Caco-2 (cell line): ENCODE data around the gene LPA. TPM values are rescaled to one million over a fixed set of nuclear protein-coding genes. Genes with fewer than 3 reads are reported as not detected.

Experiments
- BruUV-seq: library from RNA; stranded (reverse); fragments of 400-500 nt; replicated peaks from 2 replicates; lab custom pipeline; 2021; lab: Mats Ljungman, UMichigan
- CTCF ChIA-PET: fragments of 300-600 bp; sonication (Branson Sonifier 250); formaldehyde crosslinking; loops from one replicate; lab custom pipeline; 2022; ENCODE audit warnings: antibody characterized with exemption; lab: Charles Lee
- POLR2A ChIA-PET: fragments of 300-600 bp; sonication (Branson Sonifier 250); formaldehyde crosslinking; loops from one replicate; lab custom pipeline; 2022; ENCODE audit warnings: antibody characterized with exemption; lab: Charles Lee
- DNase-seq, 2 experiments: peaks; one replicate each; pipeline versions ENCODE4 v3.0.0 to v3.0.0-alpha.2; 2020 to 2022
- H3K27me3 ChIP-seq: replicated peaks from 2 replicates; pipeline ENCODE4 v1.6.0; 2011; ENCODE audit warnings: low read length; ENCODE audit not compliant: control insufficient read depth, insufficient read depth
- H3K36me3 ChIP-seq: 2 replicates; pipeline ENCODE4 v1.5.1; 2011; ENCODE audit warnings: low read length; ENCODE audit not compliant: control insufficient read depth, insufficient read depth
- H3K4me1 ChIP-seq: fragments of 250-450 bp; sonication (Bioruptor Pico); 2 replicates; pipeline ENCODE4 v1.5.1; 2020; ENCODE audit warnings: mild to moderate bottlenecking
- H3K4me3 ChIP-seq: 2 replicates; pipeline ENCODE4 v1.5.1; 2011; ENCODE audit warnings: low read depth, mild to moderate bottlenecking, control low read depth, low read length
- H3K9me3 ChIP-seq: fragments of 250-450 bp; sonication (Bioruptor Pico); 2 replicates; pipeline ENCODE4 v1.5.1; 2020; ENCODE audit warnings: mild to moderate bottlenecking, moderate library complexity
- H3K27ac Mint-ChIP-seq: one replicate; pipeline ENCODE4 v1.8.0; 2022; ENCODE audit warnings: mixed read lengths; ENCODE audit not compliant: unreplicated experiment
- H3K27me3 Mint-ChIP-seq: one replicate; pipeline ENCODE4 v1.8.0; 2022; ENCODE audit warnings: mixed read lengths; ENCODE audit not compliant: insufficient read depth, unreplicated experiment
- H3K36me3 Mint-ChIP-seq: one replicate; pipeline ENCODE4 v1.8.0; 2022; ENCODE audit warnings: mild to moderate bottlenecking, mixed read lengths; ENCODE audit not compliant: insufficient read depth, unreplicated experiment
- H3K4me1 Mint-ChIP-seq: one replicate; pipeline ENCODE4 v1.8.0; 2022; ENCODE audit warnings: low read depth, mixed read lengths; ENCODE audit not compliant: unreplicated experiment
- H3K4me3 Mint-ChIP-seq: one replicate; pipeline ENCODE4 v1.8.0; 2022; ENCODE audit warnings: mild to moderate bottlenecking, moderate library complexity, mixed read lengths; ENCODE audit not compliant: unreplicated experiment
- H3K9me3 Mint-ChIP-seq: one replicate; pipeline ENCODE4 v1.8.0; 2022; ENCODE audit warnings: mixed read lengths; ENCODE audit not compliant: unreplicated experiment
- CTCF ChIP-seq, 2 experiments: fragments of 200-600 bp in 1 of 2; IDR thresholded peaks; 1 replicate in 1 of 2; 2 replicates in 1 of 2; pipeline versions ENCODE4 v1.5.1 to v1.8.0; 2011 to 2022; ENCODE audit warnings: antibody characterized with exemption in 1 of 2, control low read depth in 1 of 2, inconsistent platforms in 1 of 2, low read depth in 1 of 2, low read length in 1 of 2, mild to moderate bottlenecking in 1 of 2, moderate library complexity in 1 of 2; ENCODE audit not compliant: insufficient read depth in 1 of 2, severe bottlenecking in 1 of 2, unreplicated experiment in 1 of 2
- intact Hi-C: fragments of 100-400 bp; cut with micrococcal nuclease; formaldehyde crosslinking; loops from one replicate; pipeline ENCODE4 v1.10.0; 2022; ENCODE audit not compliant: unreplicated experiment
- total RNA-seq: library from RNA; stranded (reverse); gene quantifications from 2 replicates; pipeline ENCODE4 v1.2.3, GENCODE V29; 2022

The LPA gene
- total RNA-seq, 1 experiment from 2014 or later = not detected

DNA sequence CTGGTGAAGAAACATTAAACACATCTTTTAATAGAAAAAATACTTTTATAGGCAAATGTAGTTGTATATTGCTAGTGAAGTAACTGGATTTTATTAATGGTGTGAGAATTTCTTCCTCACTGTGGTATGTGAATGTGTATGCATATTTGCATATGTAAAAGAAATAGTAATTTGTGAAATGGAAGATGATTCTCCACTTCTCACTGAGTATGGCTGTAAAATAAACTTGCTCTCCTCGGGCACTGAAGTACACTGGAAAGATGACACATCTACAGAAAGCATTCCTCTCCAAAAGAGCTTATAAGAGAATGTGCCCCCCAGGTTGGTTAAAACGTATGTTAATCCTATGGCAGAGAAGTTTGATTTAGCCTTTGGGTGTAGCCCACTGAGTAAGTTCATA lies 155.5 kb downstream of the LPA start:
- Histone ChIP-seq H3K27me3 (no peaks in the 10 kb centered on the region), H3K4me1 (no peaks in the 10 kb centered on the region), H3K36me3 (no peaks in the 10 kb centered on the region), H3K4me3 (no peak overlapping the region), H3K9me3 (no peaks in the 10 kb centered on the region)
- intact Hi-C loops = no loop called here
- DNase-seq = no peak
- CTCF ChIA-PET = no interaction called here
- POLR2A ChIA-PET = no interaction called here
- Mint-ChIP-seq H3K27me3 (peaks cover 3% of the 10 kb centered on the region), H3K4me1 (no peaks in the 10 kb centered on the region), H3K27ac (no peak overlapping the region), H3K36me3 (no peaks in the 10 kb centered on the region), H3K9me3 (no peaks in the 10 kb centered on the region), H3K4me3 (no peak overlapping the region)
- TF ChIP-seq CTCF (IDR thresholded peaks at IDR 0.05; ENCODE audit: insufficient read depth in 1 of 2, low read depth in 1 of 2, low read length in 1 of 2, severe bottlenecking in 1 of 2, unreplicated experiment in 1 of 2) = no peak
- BruUV-seq = no TSS peak

DNA sequence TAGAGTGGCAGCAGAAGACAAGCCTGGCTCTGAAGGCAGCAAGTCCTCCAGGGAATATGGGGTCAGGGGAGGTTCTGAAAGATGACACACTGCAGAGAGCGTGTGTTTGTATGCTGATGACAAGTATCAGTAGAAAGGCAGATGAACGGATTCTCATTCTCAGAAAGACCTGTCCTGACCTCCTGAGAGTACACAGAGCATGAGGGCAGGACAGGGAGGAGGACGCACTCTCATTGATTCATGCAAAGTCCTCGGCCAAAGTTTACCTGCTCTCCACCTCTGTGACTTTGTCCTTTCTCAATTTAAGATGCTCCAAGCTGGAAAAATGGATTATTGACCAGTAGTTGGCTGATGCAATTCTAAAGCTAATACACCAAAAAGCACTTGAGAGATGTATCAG lies 156.7 kb downstream of the LPA start:
- no peaks in the 10 kb centered on the region for H3K9me3 Mint-ChIP-seq
- no peak for DNase-seq
- H3K27me3 ChIP-seq = no peaks in the 10 kb centered on the region
- no peak overlapping the region for H3K27ac Mint-ChIP-seq
- no peak overlapping the region for H3K4me3 ChIP-seq
- no TSS peak for BruUV-seq
- CTCF ChIA-PET = no interaction called here
- POLR2A ChIA-PET = no interaction called here
- H3K4me1 ChIP-seq = no peaks in the 10 kb centered on the region
- H3K36me3 Mint-ChIP-seq = no peaks in the 10 kb centered on the region
- no peak overlapping the region for H3K4me3 Mint-ChIP-seq
- no peak for TF ChIP-seq CTCF (IDR thresholded peaks at IDR 0.05; ENCODE audit: insufficient read depth in 1 of 2, low read depth in 1 of 2, low read length in 1 of 2, severe bottlenecking in 1 of 2, unreplicated experiment in 1 of 2)
- H3K4me1 Mint-ChIP-seq = no peaks in the 10 kb centered on the region
- peaks cover 3% of the 10 kb centered on the region for H3K27me3 Mint-ChIP-seq
- intact Hi-C loops = no loop called here
- H3K36me3 ChIP-seq = no peaks in the 10 kb centered on the region
- H3K9me3 ChIP-seq = no peaks in the 10 kb centered on the region

DNA sequence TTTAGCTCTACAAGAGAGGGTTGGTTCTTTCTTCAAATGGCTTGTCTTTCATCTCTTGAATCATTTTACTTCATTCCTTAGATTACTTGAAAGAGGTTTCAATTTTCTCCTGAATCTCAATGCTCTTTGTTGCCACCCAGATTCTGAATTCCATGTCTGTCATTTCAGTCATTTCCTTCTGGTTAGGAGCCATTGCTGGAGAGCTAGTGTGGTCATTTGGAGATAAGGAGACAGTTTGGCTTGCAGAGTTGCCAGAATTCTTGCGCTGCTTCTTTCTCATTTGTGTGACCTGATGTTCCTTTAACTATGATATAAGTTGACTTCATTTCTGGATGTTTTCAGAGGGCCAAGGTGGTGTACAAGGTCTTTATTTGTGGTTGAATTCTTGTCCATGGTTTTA lies 158.1 kb downstream of the LPA start:
- H3K27ac Mint-ChIP-seq = no peak overlapping the region
- H3K9me3 ChIP-seq = no peaks in the 10 kb centered on the region
- H3K27me3 Mint-ChIP-seq = peaks cover 3% of the 10 kb centered on the region
- ChIA-PET CTCF (no interaction called here), POLR2A (no interaction called here)
- no peak for DNase-seq
- no peak for TF ChIP-seq CTCF (IDR thresholded peaks at IDR 0.05; ENCODE audit: insufficient read depth in 1 of 2, low read depth in 1 of 2, low read length in 1 of 2, severe bottlenecking in 1 of 2, unreplicated experiment in 1 of 2)
- H3K4me3 ChIP-seq = no peak overlapping the region
- intact Hi-C loops = no loop called here
- H3K27me3 ChIP-seq = no peaks in the 10 kb centered on the region
- no peaks in the 10 kb centered on the region for H3K4me1 Mint-ChIP-seq
- H3K4me3 Mint-ChIP-seq = no peak overlapping the region
- no TSS peak for BruUV-seq
- no peaks in the 10 kb centered on the region for H3K36me3 Mint-ChIP-seq
- H3K36me3 ChIP-seq = no peaks in the 10 kb centered on the region
- no peaks in the 10 kb centered on the region for H3K4me1 ChIP-seq
- H3K9me3 Mint-ChIP-seq = no peaks in the 10 kb centered on the region
